C4-2B (cell line): Measurements from ENCODE around the gene PDCD10.

ENCODE experiments used
- H3K27ac ChIP-seq: fragments of 450-650 bp; 2 replicates; pipeline ENCODE4 v1.5.1; 2017
- CTCF ChIP-seq: fragments of 450-650 bp; conservative IDR thresholded peaks from 2 replicates; pipeline ENCODE4 v1.5.1; 2017; ENCODE audit warnings: mild to moderate bottlenecking
- ZFX ChIP-seq: fragments of 450-650 bp; IDR thresholded peaks from 2 replicates; pipeline ENCODE4 v1.6.1; 2017

Gene PDCD10

GRCh38 chr3:167651826-167652225 lies 82.9 kb downstream of the PDCD10 start:
- TF ChIP-seq CTCF (no peak), ZFX (no peak)
- H3K27ac ChIP-seq, result no peak overlapping the region

DNA sequence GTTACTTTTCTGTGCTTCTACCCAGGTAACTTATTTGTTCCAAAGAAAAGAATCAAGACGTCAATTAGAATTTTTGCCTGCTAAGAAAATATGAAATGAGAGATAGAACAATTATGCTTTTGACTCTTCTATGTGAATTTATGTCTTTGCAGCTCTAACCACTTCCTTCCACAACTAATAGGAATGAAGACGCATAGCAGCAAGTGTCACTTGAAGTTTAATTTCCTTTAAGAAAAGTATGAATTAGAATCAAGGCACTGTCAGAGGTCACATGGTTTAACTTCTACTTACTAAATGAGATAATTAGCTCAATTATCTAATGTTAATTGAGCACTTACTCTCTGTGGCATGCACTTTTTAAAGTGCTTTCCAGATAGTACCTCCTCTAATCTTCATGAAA lies 84.2 kb downstream of the PDCD10 start:
- no peak overlapping the region for H3K27ac ChIP-seq
- TF ChIP-seq ZFX, result no peak
- TF ChIP-seq CTCF, result no peak

GRCh38 chr3:167649746-167650145 lies 84.9 kb downstream of the PDCD10 start:
- TF ChIP-seq ZFX, result no peak
- TF ChIP-seq CTCF, result no peak
- no peak overlapping the region for H3K27ac ChIP-seq

DNA sequence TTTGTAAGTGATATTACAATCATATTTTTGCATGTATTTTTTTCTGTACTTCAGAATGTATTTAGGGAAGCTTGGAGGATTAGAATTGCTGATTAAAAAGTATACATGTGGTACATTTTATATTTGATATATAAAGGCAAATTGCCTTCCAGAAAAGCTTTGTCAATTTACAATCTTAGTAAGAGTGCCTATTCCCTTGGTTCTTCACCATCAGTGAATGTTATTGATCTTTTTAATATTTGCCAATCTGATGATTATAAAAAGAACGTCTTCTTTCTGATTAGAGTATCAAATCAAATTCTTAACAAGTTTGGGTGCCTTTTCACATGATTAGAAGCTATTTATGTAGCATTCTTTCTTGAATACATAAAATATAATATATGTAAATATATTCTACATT lies 90.1 kb downstream of the PDCD10 start:
- H3K27ac ChIP-seq, result no peak overlapping the region
- no peak for TF ChIP-seq ZFX
- no peak for TF ChIP-seq CTCF
